OCI-LY1 (cell line): Measurements from ENCODE around the gene UFD1.
A peak's percentile ranks its signal among the peaks of the same experiment; 100 is the strongest.
"Not testable (repeated sequence)": the region's sequence is repeated elsewhere in the genome, so short reads cannot be mapped to it uniquely, and the experiment has no call there.

Experiments used
- H2AFZ ChIP-seq: fragments of 200-600 bp; sonication (generic), shearing (Covaris generic); 2 replicates; pipeline ENCODE4 v1.6.0; 2014; ENCODE audit warnings: antibody characterized with exemption, mild to moderate bottlenecking, low read length
- H3F3A ChIP-seq: fragments of 200-600 bp; sonication (generic), shearing (Covaris generic); 2 replicates; pipeline ENCODE4 v1.6.0; 2014; ENCODE audit warnings: mild to moderate bottlenecking, antibody characterized with exemption, low read length, moderate library complexity; ENCODE audit not compliant: insufficient read depth
- H3K27ac ChIP-seq: fragments of 200-600 bp; sonication (generic); 2 replicates; pipeline ENCODE4 v1.5.1; 2014; ENCODE audit warnings: low read length, mixed run types, mild to moderate bottlenecking, low read depth; ENCODE audit not compliant: poor library complexity, severe bottlenecking
- H3K27me3 ChIP-seq: fragments of 200-600 bp; sonication (generic); 2 replicates; pipeline ENCODE4 v1.6.0; 2014; ENCODE audit warnings: antibody characterized with exemption, mild to moderate bottlenecking, low read length, moderate library complexity; ENCODE audit not compliant: insufficient read depth
- H3K36me3 ChIP-seq: fragments of 200-600 bp; sonication (generic); 2 replicates; pipeline ENCODE4 v1.6.1; 2014; ENCODE audit warnings: mild to moderate bottlenecking, antibody characterized with exemption, low read length, moderate library complexity, mixed read lengths; ENCODE audit not compliant: insufficient read depth
- H3K4me1 ChIP-seq: fragments of 200-600 bp; sonication (generic); 2 replicates; pipeline ENCODE4 v1.5.1; 2014; ENCODE audit warnings: mild to moderate bottlenecking, low read length, moderate library complexity; ENCODE audit not compliant: insufficient read depth, severe bottlenecking
- H3K4me2 ChIP-seq: fragments of 200-600 bp; sonication (generic), shearing (Covaris generic); 2 replicates; pipeline ENCODE4 v1.6.1; 2014; ENCODE audit warnings: low read length
- H3K4me3 ChIP-seq: fragments of 200-600 bp; sonication (generic); 2 replicates; pipeline ENCODE4 v1.5.1; 2014; ENCODE audit warnings: low read length, low read depth, mild to moderate bottlenecking, mixed read lengths; ENCODE audit not compliant: poor library complexity, severe bottlenecking
- H3K79me2 ChIP-seq: fragments of 200-600 bp; shearing (Covaris generic); 2 replicates; pipeline ENCODE4 v1.6.1; 2016; ENCODE audit warnings: mixed run types, low read length, mixed read lengths; ENCODE audit not compliant: insufficient read depth
- H3K9ac ChIP-seq: fragments of 200-600 bp; sonication (generic), shearing (Covaris generic); 2 replicates; pipeline ENCODE4 v1.6.1; 2014; ENCODE audit warnings: mild to moderate bottlenecking, low read length, mixed read lengths
- H3K9me2 ChIP-seq: fragments of 200-600 bp; sonication (generic), shearing (Covaris generic); 2 replicates; pipeline ENCODE4 v1.6.1; 2014; ENCODE audit warnings: low read depth, mild to moderate bottlenecking, low read length, mixed read lengths
- H3K9me3 ChIP-seq: fragments of 200-600 bp; shearing (Covaris generic); 2 replicates; pipeline ENCODE4 v1.6.1; 2014; ENCODE audit warnings: low read length, mixed read lengths
- H4K20me1 ChIP-seq: fragments of 200-600 bp; sonication (generic), shearing (Covaris generic); 2 replicates; pipeline ENCODE4 v1.6.0; 2016; ENCODE audit warnings: mild to moderate bottlenecking, low read length; ENCODE audit not compliant: insufficient read depth
- CTCF ChIP-seq: fragments of 200-600 bp; sonication (generic), shearing (Covaris generic); IDR thresholded peaks from 2 replicates; pipeline ENCODE4 v1.5.1; 2017; ENCODE audit warnings: mild to moderate bottlenecking, antibody characterized with exemption, low read length, moderate library complexity, mixed read lengths
- EZH2 ChIP-seq: fragments of 200-600 bp; sonication (generic), shearing (Covaris generic); IDR thresholded peaks from 2 replicates; pipeline ENCODE4 v1.8.0; 2017; ENCODE audit warnings: borderline replicate concordance, mixed run types, mild to moderate bottlenecking, antibody characterized with exemption, low read length, moderate library complexity, mixed read lengths

UFD1 gene

GRCh38 chr22:19447330-19448075, 31.5 kb downstream of the UFD1 start, which contains the start of gene C22orf39:
Gene C22orf39 (minus strand): TSS chr22:19447711. CDS start chr22:19447688, 23 bp downstream.
- H3K4me3 ChIP-seq, result peak within 1 kb of the TSS; percentile 77
- no peaks in the 10 kb centered on the region for H4K20me1 ChIP-seq
- H3K4me1 ChIP-seq, result peaks cover 23% of the 10 kb centered on the region
- peaks cover 40% of the 10 kb centered on the region for H3K36me3 ChIP-seq
- peak within 1 kb of the TSS; percentile 85 for H3K4me2 ChIP-seq
- H3K9me3 ChIP-seq, result no peaks in the 10 kb centered on the region
- peak within 1 kb of the TSS; percentile 78 for H3K27ac ChIP-seq
- no peaks in the 10 kb centered on the region for H3K27me3 ChIP-seq
- H2AFZ ChIP-seq, result no peak within 1 kb of the TSS
- peaks cover 19% of the 10 kb centered on the region for H3K79me2 ChIP-seq
- H3K9ac ChIP-seq, result peak within 1 kb of the TSS; percentile 83
- TF ChIP-seq EZH2 (no peak), CTCF (no peak)
- no peaks in the 10 kb centered on the region for H3F3A ChIP-seq
- no peaks in the 10 kb centered on the region for H3K9me2 ChIP-seq

GRCh38 chr22:19446603-19447329, 32.2 kb downstream of the UFD1 start:
- Histone ChIP-seq H3K27me3 (no peaks in the 10 kb centered on the region), H3K27ac (no peak overlapping the region), H3K4me2 (peak overlapping the region; percentile 85), H3K9ac (peak overlapping the region; percentile 83), H3K9me2 (no peaks in the 10 kb centered on the region), H2AFZ (no peak overlapping the region), H3F3A (no peaks in the 10 kb centered on the region), H3K9me3 (no peaks in the 10 kb centered on the region), H3K79me2 (peaks cover 24% of the 10 kb centered on the region), H3K36me3 (peaks cover 39% of the 10 kb centered on the region), H4K20me1 (no peaks in the 10 kb centered on the region), H3K4me3 (peak overlapping the region; percentile 77), H3K4me1 (peaks cover 23% of the 10 kb centered on the region)
- TF ChIP-seq EZH2 (no peak), CTCF (no peak)

- H3K4me3 ChIP-seq, H3F3A ChIP-seq, H3K9me3 ChIP-seq, H3K27ac ChIP-seq, H4K20me1 ChIP-seq, H3K9me2 ChIP-seq, H2AFZ ChIP-seq, H3K27me3 ChIP-seq, H3K4me2 ChIP-seq, H3K9ac ChIP-seq: not testable (repeated sequence)
- Histone ChIP-seq H3K79me2 (peaks cover 24% of the 10 kb centered on the region), H3K4me1 (peaks cover 23% of the 10 kb centered on the region), H3K36me3 (peaks cover 40% of the 10 kb centered on the region; the same call in 1 of the 2 replicates)
These were observed 33.6 kb downstream of the UFD1 start for GRCh38 chr22:19445279-19445982.
